Central memory CD8-positive, alpha-beta T cell (primary cell): ENCODE data around the gene DAO.
"Not testable (repeated sequence)": the region's sequence is repeated elsewhere in the genome, so short reads cannot be mapped to it uniquely, and the experiment has no call there.

Experiments used
- ATAC-seq: fragments of 150-1000 bp; cut with Tn5 transposase; replicated peaks from 2 replicates; pipeline ENCODE4 v1.10.0; 2022; ENCODE audit warnings: mild to moderate bottlenecking, moderate FRiP score, moderate number of reproducible peaks; ENCODE audit not compliant: poor library complexity, severe bottlenecking; ENCODE audit errors: extremely low read depth
- DNase-seq, 2 donors: peaks; one replicate each; pipeline ENCODE4 v3.0.0; 2021; ENCODE audit warnings: low spot score in 2 of 2
- H3K27ac Mint-ChIP-seq: one replicate; pipeline ENCODE4 v1.8.0; 2022; ENCODE audit warnings: low read depth, mild to moderate bottlenecking, moderate library complexity, mixed read lengths
- H3K27me3 Mint-ChIP-seq: one replicate; pipeline ENCODE4 v1.8.0; 2022; ENCODE audit warnings: mixed read lengths
- H3K36me3 Mint-ChIP-seq: one replicate; pipeline ENCODE4 v1.8.0; 2022; ENCODE audit warnings: mild to moderate bottlenecking, moderate library complexity, mixed read lengths; ENCODE audit not compliant: insufficient read depth
- H3K4me1 Mint-ChIP-seq: one replicate; pipeline ENCODE4 v1.8.0; 2022; ENCODE audit warnings: mixed read lengths
- H3K4me3 Mint-ChIP-seq: one replicate; pipeline ENCODE4 v1.8.0; 2022; ENCODE audit warnings: mild to moderate bottlenecking, moderate library complexity, mixed read lengths
- H3K9me3 Mint-ChIP-seq: one replicate; pipeline ENCODE4 v1.8.0; 2022; ENCODE audit warnings: mixed read lengths

DAO gene

DNA sequence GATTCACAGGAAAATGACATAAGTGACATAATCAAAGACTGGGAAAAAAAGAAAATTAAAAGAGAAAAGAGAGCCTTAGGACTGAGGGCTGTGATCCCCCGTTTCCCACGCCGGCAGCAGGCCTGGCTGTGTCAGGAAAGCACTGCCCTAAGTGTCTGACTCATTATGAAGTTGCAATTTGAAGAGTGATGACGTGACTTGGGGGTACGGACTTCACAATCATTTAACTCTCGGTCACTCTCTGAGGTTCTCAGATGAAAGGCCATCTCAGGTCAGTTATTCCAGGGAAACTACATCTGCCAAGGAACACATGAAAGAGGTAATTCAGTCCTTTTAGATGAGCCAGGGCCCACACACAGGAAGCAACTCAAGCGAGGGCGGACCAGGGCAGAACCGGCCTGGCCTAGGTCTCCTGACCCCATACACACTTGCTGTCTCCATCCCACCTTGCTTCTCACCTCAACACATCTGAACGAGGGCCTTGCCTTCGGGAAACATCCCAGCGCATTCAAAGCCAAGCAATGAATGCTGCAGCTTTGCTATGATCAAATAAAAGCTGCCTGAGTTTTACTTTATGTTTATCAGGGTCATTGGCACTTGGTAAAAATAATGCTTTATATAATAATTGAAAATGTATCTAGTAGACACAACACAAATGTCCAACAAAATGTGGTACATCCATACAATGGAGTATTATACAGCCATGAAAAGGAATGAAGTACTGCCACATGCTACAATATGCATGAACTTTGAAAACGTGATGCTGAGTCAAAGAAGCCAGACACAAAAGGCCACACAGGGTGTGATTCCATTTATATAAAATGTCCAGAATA lies 25.2 kb upstream of the DAO start:
- H3K9me3 Mint-ChIP-seq, result no peaks in the 10 kb centered on the region
- peaks cover 56% of the 10 kb centered on the region for H3K4me1 Mint-ChIP-seq
- H3K27me3 Mint-ChIP-seq, result no peaks in the 10 kb centered on the region
- peak overlapping the region; percentile 88 for H3K4me3 Mint-ChIP-seq
- H3K36me3 Mint-ChIP-seq, result peaks cover 15% of the 10 kb centered on the region
- DNase-seq, result no peak
- H3K27ac Mint-ChIP-seq, result peak overlapping the region; percentile 63
- ATAC-seq, result no peak

DNA sequence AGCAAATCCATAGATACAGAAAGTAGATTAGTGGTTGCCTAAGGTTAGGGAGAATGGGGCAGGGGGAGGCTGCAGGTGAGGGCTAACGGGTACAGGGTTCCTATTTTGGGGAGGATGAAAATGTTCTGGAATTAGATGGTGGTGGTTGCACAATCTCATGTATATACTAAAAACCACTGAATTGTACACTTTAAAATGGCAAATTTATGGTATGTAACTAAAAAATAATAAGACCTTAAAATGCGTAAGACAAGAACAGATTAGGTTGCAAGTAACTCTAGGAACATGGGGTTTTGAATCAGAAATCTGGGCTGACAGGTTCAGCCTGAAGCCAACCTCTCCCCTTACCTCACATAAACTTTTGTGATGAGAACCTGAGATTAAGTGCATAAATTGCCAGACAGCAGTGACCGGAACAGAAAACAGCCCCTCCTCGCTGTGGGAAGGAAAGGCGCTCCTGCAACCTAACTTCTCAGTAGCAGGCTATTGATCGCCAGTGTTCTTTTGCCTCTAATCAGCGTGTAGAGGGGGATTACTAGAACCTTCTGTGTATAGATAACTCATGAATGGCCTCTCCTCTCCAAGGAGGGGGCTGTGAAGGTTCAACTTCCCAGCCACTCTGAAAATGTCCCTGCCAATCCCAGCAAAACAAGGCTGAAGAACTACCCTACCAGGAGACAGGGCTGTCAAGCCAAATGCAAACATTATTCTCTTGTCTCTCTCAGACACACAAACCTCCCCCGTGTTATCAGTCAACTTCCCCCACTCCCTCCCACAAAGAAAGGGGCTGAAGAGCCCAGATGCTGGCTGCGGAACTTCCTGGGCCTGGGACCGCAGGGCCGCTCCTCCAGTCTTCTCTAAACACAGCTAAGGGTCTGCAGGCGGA lies 24.4 kb upstream of the DAO start:
- peak overlapping the region; percentile 95 for H3K27ac Mint-ChIP-seq
- peak overlapping the region; percentile 88 for H3K4me3 Mint-ChIP-seq
- no peaks in the 10 kb centered on the region for H3K27me3 Mint-ChIP-seq
- H3K4me1 Mint-ChIP-seq, result peaks cover 56% of the 10 kb centered on the region
- peaks cover 15% of the 10 kb centered on the region for H3K36me3 Mint-ChIP-seq
- ATAC-seq (no peak), DNase-seq (no peak)
- H3K9me3 Mint-ChIP-seq, result no peaks in the 10 kb centered on the region

DNA sequence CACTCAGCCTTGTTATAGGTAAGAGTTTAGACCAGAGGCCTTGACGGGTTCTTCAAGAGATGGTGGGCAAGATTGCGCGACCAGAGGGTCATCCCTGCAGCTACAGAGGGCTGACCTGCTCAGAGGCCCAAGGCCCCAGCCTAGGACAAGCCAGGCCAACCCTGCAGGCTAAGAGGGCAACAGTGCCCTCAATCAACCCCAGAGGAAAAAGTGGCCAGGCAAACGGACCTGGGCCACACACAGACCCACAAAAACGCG lies 23.8 kb upstream of the DAO start:
- peak overlapping the region; percentile 88 for H3K4me3 Mint-ChIP-seq
- H3K27me3 Mint-ChIP-seq, result no peaks in the 10 kb centered on the region
- peaks cover 56% of the 10 kb centered on the region for H3K4me1 Mint-ChIP-seq
- ATAC-seq (no peak), DNase-seq (no peak)
- H3K27ac Mint-ChIP-seq, result peak overlapping the region; percentile 95
- no peaks in the 10 kb centered on the region for H3K9me3 Mint-ChIP-seq
- peaks cover 15% of the 10 kb centered on the region for H3K36me3 Mint-ChIP-seq

DNA sequence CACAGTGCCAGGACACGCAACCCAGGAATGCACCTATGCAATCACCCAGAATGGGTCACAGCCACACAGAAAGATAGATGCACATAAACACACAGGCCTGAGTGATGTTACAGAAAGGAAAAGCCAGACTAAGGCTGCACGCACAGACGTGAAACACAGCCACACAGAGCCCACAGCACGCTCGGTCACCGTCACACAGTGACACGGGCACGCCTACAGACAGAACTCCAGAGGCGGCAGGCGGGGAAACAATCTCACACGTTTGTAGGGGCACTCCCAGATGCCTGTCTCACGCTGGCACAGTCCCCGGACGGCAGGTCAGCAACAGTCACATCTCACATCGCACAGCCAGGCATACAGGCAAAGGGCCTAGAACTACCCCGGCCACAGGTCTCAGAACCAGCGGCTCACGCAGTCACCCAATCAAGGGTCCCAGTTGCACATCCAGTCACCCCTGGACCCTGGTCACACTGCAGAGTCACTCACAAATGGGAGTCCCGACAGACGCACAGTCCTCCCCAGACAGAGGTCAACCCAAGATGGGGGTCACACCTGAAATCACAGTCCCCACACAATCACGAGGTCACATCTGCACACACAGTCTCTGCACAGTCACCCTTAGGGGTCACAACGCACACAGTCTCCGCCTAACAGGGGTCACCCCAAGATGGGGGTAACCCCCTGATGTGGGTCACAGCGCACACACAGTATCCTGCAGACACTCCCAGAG lies 23.3 kb upstream of the DAO start:
- peaks cover 56% of the 10 kb centered on the region for H3K4me1 Mint-ChIP-seq
- no peaks in the 10 kb centered on the region for H3K27me3 Mint-ChIP-seq
- DNase-seq, result peak; percentile 44 to 71
- H3K9me3 Mint-ChIP-seq, result no peaks in the 10 kb centered on the region
- peak overlapping the region; percentile 88 for H3K4me3 Mint-ChIP-seq
- peaks cover 15% of the 10 kb centered on the region for H3K36me3 Mint-ChIP-seq
- peak; percentile 75 for ATAC-seq
- peak overlapping the region; percentile 95 for H3K27ac Mint-ChIP-seq

DNA sequence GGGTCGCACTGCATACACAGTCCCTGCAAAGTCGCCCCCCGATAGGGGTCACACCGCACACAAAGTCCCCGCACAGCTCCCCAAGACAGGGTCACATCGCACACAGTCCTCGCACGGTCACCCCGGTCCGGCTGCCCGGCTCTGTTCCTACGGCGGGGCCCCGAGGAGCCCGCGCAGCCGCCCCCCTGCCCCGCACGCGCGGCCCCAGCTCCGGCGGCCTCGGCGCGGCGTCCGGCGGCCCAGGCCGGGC lies 22.8 kb upstream of the DAO start:
- Mint-ChIP-seq H3K27ac (peak overlapping the region; percentile 95), H3K4me1 (peaks cover 56% of the 10 kb centered on the region), H3K9me3 (no peaks in the 10 kb centered on the region), H3K36me3 (peaks cover 15% of the 10 kb centered on the region), H3K4me3 (peak overlapping the region; percentile 88), H3K27me3 (no peaks in the 10 kb centered on the region)
- ATAC-seq, result no peak
- no peak for DNase-seq

DNA sequence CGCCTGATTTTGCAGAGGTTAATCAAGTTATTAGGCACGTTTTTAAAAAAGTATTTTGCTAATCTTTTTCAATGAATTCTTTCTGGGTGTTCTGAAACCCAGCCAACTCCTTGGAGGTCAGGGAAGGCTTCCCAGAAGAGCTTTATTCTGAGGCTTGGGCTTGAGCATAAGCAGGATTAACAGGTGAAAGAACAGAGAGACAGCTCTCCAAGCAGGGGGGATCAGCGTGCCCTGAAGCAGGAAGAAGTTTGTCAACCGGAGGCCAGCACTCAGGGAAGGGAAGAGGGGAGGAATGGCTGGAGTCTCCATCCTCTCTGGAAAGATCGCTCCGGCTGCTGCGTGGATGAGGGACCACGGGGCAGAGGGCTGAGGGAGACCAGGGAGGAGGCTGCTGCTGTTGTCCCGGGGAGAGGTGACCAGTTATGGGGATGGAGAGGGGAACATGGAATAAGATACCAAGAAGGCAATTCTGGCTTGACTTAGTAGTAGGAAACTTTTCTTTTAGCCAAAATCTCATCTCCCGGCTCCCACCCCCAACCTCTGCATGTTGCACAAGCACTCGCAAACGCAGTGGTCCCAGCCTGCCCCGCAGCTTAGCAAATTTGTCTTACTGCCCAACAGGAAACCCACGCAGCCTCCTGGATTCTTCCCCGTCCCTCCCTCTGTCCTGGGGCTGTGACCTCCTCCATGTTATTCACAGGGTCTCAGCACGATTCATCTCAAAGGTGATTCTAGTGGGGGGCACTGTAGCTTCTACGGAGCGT lies 21.4 kb upstream of the DAO start:
- H3K4me3 Mint-ChIP-seq, result peak overlapping the region; percentile 86
- H3K9me3 Mint-ChIP-seq, result no peaks in the 10 kb centered on the region
- H3K36me3 Mint-ChIP-seq, result peaks cover 11% of the 10 kb centered on the region
- peak overlapping the region; percentile 96 for H3K27ac Mint-ChIP-seq
- ATAC-seq (no peak), DNase-seq (no peak)
- H3K4me1 Mint-ChIP-seq, result peaks cover 51% of the 10 kb centered on the region
- no peaks in the 10 kb centered on the region for H3K27me3 Mint-ChIP-seq

DNA sequence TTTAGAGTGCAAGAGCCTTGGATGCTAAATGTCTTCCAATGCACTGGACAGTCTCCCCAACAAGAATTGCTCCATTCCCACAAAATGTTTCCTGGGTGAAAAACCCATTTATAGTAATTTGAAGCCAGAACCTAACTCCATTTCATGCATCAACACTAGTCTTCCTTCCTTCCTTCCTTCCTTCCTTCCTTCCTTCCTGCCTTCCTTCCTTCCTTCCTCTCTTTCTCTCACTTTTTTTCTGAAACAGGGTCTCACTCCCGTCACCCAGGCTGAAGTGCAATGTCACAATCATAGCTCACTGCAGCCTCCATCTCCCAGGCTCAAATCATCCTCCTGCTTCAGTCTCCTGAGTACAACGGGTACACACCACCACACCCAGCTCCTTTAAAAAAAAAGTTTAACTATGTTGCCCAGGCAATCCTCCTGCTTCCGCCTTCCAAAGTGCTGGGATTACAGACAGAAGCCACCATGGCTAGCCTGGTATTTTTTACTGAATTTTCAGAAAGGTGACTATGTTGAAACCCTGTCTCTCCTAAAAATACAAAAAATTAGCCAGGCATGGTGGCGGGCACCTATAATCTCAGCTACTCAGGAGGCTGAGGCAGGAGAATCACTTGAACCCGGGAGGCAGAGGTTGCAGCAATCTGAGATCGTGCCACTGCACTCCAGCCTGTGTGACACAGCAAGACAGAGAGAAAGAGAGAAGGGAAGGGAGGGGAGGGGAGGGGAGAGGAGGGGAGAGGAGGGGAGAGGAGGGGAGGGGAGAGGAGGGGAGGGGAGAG lies 20.6 kb upstream of the DAO start:
- Mint-ChIP-seq H3K4me3 (peak overlapping the region; percentile 86), H3K27ac (peak overlapping the region; percentile 42), H3K4me1 (peaks cover 42% of the 10 kb centered on the region), H3K36me3 (peaks cover 11% of the 10 kb centered on the region)
- ATAC-seq, DNase-seq, H3K27me3 Mint-ChIP-seq, H3K9me3 Mint-ChIP-seq: not testable (repeated sequence)

DNA sequence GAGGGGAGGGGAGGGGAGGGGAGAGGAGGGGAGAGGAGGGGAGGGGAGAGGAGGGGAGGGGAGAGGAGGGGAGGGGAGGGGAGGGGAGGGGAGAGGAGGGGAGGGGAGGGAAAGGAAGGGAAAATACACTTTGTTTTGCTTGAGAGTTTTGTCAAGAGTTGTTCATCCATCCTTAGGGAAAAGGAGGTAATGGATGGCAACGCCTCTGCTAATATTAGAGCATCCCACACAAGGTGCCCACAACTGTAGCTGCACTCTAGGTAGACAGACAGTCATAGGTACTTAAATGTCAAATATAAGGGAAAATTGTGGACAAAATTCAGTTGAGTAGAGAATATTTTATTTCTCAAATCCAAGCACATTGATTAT lies 20.0 kb upstream of the DAO start:
- Mint-ChIP-seq H3K27ac (no peak overlapping the region), H3K4me1 (peaks cover 38% of the 10 kb centered on the region), H3K27me3 (no peaks in the 10 kb centered on the region), H3K4me3 (no peak overlapping the region), H3K36me3 (peaks cover 11% of the 10 kb centered on the region), H3K9me3 (no peaks in the 10 kb centered on the region)
- DNase-seq (no peak), ATAC-seq (no peak)

DNA sequence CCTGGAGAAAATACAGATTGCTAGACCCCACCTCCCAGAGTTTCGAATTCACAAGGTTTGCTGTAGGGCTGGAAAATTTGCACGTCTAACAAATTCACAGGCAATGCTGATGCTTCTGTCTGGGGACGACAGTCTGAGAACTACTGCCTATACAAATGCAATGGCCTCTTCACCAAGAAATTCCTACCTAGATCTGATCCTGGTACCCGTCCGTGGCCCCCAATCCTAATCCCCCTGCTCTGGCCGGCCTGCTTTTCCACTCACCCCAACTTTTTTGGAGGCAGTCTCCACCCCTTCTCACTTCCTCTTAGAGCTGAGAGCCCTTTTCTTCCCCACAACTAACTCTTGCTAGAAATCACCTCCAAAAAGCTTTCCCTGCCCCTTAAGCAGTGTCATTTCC lies 19.4 kb upstream of the DAO start:
- H3K36me3 Mint-ChIP-seq, result peaks cover 11% of the 10 kb centered on the region
- H3K4me3 Mint-ChIP-seq, result no peak overlapping the region
- no peaks in the 10 kb centered on the region for H3K9me3 Mint-ChIP-seq
- H3K27ac Mint-ChIP-seq, result no peak overlapping the region
- DNase-seq, result no peak
- H3K27me3 Mint-ChIP-seq, result no peaks in the 10 kb centered on the region
- H3K4me1 Mint-ChIP-seq, result peaks cover 33% of the 10 kb centered on the region
- ATAC-seq, result no peak

DNA sequence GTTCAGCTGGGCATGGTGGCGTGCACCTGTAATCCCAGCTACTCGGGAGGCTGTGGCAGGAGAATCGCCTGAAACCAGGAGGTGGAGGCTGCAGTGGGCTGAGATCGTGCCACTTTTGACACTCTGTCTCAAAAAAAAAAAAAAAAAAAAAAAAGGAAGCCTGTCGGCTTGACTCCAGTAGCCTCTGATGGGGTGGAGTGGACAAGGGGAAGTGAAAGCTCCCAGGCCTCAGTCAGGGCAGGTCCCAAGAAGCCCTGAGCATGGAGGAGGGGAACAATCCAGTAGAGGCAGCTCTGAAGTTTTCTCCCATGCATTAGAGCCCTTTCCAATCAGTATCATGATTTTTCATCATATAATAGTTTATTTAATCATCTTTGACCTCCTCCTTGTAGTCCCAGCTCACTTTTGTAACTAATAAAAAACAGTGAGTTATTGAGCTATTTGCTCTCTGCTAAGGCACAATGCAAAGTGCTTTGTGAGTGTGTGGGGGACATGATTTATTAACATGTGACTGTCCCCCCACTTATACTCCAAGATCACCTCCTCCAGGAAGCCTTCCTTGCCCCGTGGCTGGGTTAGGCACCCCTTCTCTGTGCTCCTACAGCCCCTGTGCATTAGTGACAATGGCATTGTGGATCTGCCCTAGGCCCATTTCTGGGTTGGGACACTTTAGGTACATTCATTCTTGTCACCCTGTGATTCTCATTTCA lies 17.9 kb upstream of the DAO start:
- peaks cover 4% of the 10 kb centered on the region for H3K36me3 Mint-ChIP-seq
- no peak overlapping the region for H3K4me3 Mint-ChIP-seq
- H3K4me1 Mint-ChIP-seq, result peaks cover 17% of the 10 kb centered on the region
- no peaks in the 10 kb centered on the region for H3K9me3 Mint-ChIP-seq
- H3K27ac Mint-ChIP-seq, result no peak overlapping the region
- DNase-seq, result no peak
- no peak for ATAC-seq
- H3K27me3 Mint-ChIP-seq, result no peaks in the 10 kb centered on the region

DNA sequence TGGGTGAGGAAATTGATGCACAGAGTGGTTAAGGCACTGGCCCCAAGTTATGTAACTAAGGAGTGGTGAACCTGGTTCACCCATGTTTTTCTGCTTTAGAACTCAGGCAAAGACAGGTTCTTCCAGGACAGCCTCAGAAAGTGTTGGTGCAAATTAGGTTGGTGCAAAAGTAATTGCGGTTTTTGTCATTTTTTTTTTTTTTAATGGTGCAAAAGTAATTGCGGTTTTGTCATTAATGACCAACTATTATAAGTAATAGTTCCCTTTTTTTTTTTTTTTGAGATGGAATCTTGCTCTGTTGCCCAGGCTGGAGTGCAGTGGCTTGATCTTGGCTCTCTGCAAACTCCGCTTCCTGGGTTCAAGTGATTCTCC lies 17.3 kb upstream of the DAO start:
- H3K4me1 Mint-ChIP-seq, result peaks cover 17% of the 10 kb centered on the region
- DNase-seq, result no peak
- H3K36me3 Mint-ChIP-seq, result peaks cover 3% of the 10 kb centered on the region
- no peaks in the 10 kb centered on the region for H3K9me3 Mint-ChIP-seq
- H3K27me3 Mint-ChIP-seq, result no peaks in the 10 kb centered on the region
- no peak overlapping the region for H3K4me3 Mint-ChIP-seq
- H3K27ac Mint-ChIP-seq, result no peak overlapping the region
- ATAC-seq, result no peak
